SH-SY5Y (cell line): ENCODE results near the gene MELK.

Source experiments
- GATA2 ChIP-seq: IDR thresholded peaks from 2 replicates; pipeline ENCODE4 v1.6.1; 2011; ENCODE audit warnings: mild to moderate bottlenecking, low read depth, low read length
- GATA3 ChIP-seq: IDR thresholded peaks from 2 replicates; pipeline ENCODE4 v1.6.1; 2011; ENCODE audit warnings: low read depth, mild to moderate bottlenecking, low read length, moderate library complexity

DNA sequence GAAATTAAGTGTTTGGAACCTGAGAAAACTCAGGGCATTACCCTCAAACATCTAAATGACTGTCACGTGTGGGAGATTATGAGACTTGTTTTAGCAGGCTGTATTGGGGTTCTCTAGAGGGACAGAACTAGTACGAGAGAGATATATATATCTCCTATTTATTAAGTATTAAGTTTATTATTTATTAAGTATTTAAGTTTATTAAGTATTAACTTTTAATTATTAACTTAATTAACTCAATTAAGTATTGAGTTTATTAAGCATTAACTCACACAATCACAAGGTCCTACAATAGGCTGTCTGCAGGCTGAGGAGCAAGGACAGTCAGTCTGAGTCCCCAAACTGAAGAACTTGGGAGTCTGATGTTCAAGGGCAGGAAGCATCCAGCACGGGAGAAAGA is 113.8 kb downstream of the MELK start:
- TF ChIP-seq GATA2, result no peak
- no peak for TF ChIP-seq GATA3
